GM21515 (cell line): ENCODE results near the gene SNRPB.
"Not testable (repeated sequence)": the region's sequence is repeated elsewhere in the genome, so short reads cannot be mapped to it uniquely, and the experiment has no call there.

Experiments used
- ATAC-seq: cut with Tn5 transposase; IDR thresholded peaks from one replicate; pipeline ENCODE4 v1.9.1; 2021; ENCODE audit not compliant: unreplicated experiment

The SNRPB gene

GRCh38 chr20:2470423-2471193 is at the start of gene SNRPB:
TSS of gene SNRPB (minus strand) at chr20:2470789. CDS start at chr20:2470690, 99 bp downstream.
- peak; percentile 94 for ATAC-seq

GRCh38 chr20:2519115-2519809 is 48.7 kb upstream of the SNRPB start:
- ATAC-seq: no peak

- no peak for ATAC-seq
Observed at GRCh38 chr20:2518558-2518957, 48.0 kb upstream of the SNRPB start.

GRCh38 chr20:2518096-2518495 is 47.5 kb upstream of the SNRPB start:
- no peak for ATAC-seq

- ATAC-seq: no peak
Observed at GRCh38 chr20:2516399-2516798, 45.8 kb upstream of the SNRPB start.

- no peak for ATAC-seq
Observed at GRCh38 chr20:2515203-2515602, 44.6 kb upstream of the SNRPB start.

- ATAC-seq: no peak
Observed at GRCh38 chr20:2509794-2510193, 39.2 kb upstream of the SNRPB start.

- no peak for ATAC-seq
Observed at GRCh38 chr20:2509468-2509781, 38.8 kb upstream of the SNRPB start.

GRCh38 chr20:2508631-2509467 is 38.3 kb upstream of the SNRPB start, which contains the start of gene ZNF343:
TSS of gene ZNF343 (minus strand) at chr20:2508915. CDS start at chr20:2493895, 15,020 bp downstream.
- ATAC-seq: peak; percentile 92

GRCh38 chr20:2507875-2508630 is 37.5 kb upstream of the SNRPB start:
- peak; percentile 13 for ATAC-seq

GRCh38 chr20:2507464-2507863 is 36.9 kb upstream of the SNRPB start:
- no peak for ATAC-seq

GRCh38 chr20:2506426-2506825 is 35.8 kb upstream of the SNRPB start:
- not testable (repeated sequence) for ATAC-seq

GRCh38 chr20:2504803-2505202 is 34.2 kb upstream of the SNRPB start:
- ATAC-seq: not testable (repeated sequence)

- ATAC-seq: not testable (repeated sequence)
Observed at GRCh38 chr20:2502808-2503384, 32.3 kb upstream of the SNRPB start.

GRCh38 chr20:2485661-2486060 is 15.1 kb upstream of the SNRPB start:
- ATAC-seq: no peak

- no peak for ATAC-seq
Observed at GRCh38 chr20:2485080-2485479, 14.5 kb upstream of the SNRPB start.

GRCh38 chr20:2483504-2483903 is 12.9 kb upstream of the SNRPB start:
- no peak for ATAC-seq

- no peak for ATAC-seq
Observed at GRCh38 chr20:2480381-2480780, 9.8 kb upstream of the SNRPB start.

- ATAC-seq: no peak
Observed at GRCh38 chr20:2476742-2477615, 6.4 kb upstream of the SNRPB start.
